ENCODE data around the gene DIAPH1.

DNA sequence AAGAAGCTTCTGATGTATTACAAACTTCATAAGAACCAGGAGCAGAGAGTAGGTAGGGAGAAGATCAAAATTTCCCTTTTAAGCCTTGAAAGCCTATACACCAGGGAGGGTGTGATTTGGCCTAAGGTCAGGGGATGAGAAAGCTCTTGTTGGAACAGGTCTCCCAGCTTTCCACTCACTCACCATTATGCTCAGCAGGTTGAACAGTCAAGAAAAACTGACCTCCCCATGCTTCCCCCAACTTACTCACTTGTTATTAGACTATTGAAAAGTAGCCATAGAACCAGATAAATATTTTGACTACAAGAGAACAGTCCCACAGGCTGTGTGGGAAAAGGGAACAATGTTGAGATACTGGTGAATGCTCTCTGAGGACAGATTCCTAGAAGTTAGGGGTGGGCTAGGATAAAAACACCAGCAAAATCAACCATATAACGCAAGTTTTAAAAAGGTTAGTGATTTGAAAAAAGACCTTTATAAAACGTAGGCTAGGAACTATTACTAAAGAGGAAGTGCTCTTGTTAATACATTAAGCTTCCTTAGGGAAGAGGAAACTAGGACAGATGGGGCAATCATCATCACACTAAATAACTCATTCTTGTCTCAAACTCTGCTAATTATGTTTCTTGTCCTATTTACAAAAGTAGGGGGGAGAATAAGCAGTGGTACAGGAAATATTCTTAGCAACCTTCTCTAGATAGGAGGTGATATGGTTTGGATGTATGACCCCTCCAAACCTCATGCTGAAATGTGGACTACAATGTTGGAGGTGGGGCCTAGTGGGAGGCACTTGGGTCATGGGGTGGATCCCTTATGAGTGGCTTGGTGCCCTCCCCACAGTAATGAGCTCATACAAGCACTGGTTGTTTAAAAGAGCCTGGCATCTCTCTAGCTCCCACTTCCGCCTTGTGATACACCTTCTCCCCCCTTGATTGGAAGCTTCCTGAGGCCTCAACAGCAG lies 98.9 kb downstream of the DIAPH1 start:
- TF ChIP-seq POLR2A (IDR thresholded peaks at IDR 0.05), result no peak
- TF ChIP-seq, protein P1, sequence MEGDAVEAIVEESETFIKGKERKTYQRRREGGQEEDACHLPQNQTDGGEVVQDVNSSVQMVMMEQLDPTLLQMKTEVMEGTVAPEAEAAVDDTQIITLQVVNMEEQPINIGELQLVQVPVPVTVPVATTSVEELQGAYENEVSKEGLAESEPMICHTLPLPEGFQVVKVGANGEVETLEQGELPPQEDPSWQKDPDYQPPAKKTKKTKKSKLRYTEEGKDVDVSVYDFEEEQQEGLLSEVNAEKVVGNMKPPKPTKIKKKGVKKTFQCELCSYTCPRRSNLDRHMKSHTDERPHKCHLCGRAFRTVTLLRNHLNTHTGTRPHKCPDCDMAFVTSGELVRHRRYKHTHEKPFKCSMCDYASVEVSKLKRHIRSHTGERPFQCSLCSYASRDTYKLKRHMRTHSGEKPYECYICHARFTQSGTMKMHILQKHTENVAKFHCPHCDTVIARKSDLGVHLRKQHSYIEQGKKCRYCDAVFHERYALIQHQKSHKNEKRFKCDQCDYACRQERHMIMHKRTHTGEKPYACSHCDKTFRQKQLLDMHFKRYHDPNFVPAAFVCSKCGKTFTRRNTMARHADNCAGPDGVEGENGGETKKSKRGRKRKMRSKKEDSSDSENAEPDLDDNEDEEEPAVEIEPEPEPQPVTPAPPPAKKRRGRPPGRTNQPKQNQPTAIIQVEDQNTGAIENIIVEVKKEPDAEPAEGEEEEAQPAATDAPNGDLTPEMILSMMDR (IDR thresholded peaks at IDR 0.05), result no peak
